Immature natural killer cell (primary cell): ENCODE results near the gene COLQ. TPM values are rescaled to one million over a fixed set of nuclear protein-coding genes. Genes with fewer than 3 reads are reported as not detected.
"Not testable (repeated sequence)": the region's sequence is repeated elsewhere in the genome, so short reads cannot be mapped to it uniquely, and the experiment has no call there.

ENCODE experiments used
- DNase-seq, 3 donors: peaks; one replicate each; pipeline ENCODE4 v3.0.0; 2022; ENCODE audit warnings: mixed read lengths in 1 of 3
- H3K27ac Mint-ChIP-seq, 6 donors: one replicate each; pipeline ENCODE4 v1.8.0; 2020; ENCODE audit warnings: mixed read lengths in 6 of 6, mild to moderate bottlenecking in 5 of 6, inconsistent platforms in 4 of 6, moderate library complexity in 3 of 6
- H3K27me3 Mint-ChIP-seq, 3 donors: one replicate each; pipeline ENCODE4 v1.8.0; 2020 to 2021; ENCODE audit warnings: low read depth in 3 of 3, mild to moderate bottlenecking in 3 of 3, mixed read lengths in 3 of 3, moderate library complexity in 3 of 3, inconsistent platforms in 1 of 3
- H3K36me3 Mint-ChIP-seq, 3 donors: one replicate each; pipeline ENCODE4 v1.8.0; 2020; ENCODE audit warnings: mixed read lengths in 3 of 3, inconsistent platforms in 2 of 3, mild to moderate bottlenecking in 2 of 3
- H3K4me1 Mint-ChIP-seq, 2 donors: one replicate each; pipeline ENCODE4 v1.8.0; 2020; ENCODE audit warnings: inconsistent platforms in 2 of 2, mild to moderate bottlenecking in 2 of 2, mixed read lengths in 2 of 2, moderate library complexity in 1 of 2
- H3K4me3 Mint-ChIP-seq, 5 donors: one replicate each; pipeline ENCODE4 v1.8.0; 2020; ENCODE audit warnings: mild to moderate bottlenecking in 5 of 5, mixed read lengths in 5 of 5, inconsistent platforms in 3 of 5, moderate library complexity in 3 of 5
- H3K9me3 Mint-ChIP-seq, 6 donors: one replicate each; pipeline ENCODE4 v1.8.0; 2020; ENCODE audit warnings: mild to moderate bottlenecking in 6 of 6, mixed read lengths in 6 of 6, inconsistent platforms in 4 of 6, moderate library complexity in 3 of 6
- polyA plus RNA-seq, 3 donors: library from polyadenylated mRNA; unstranded; fragments of 300-500 nt; fragmentation: Illumina TruSeq; gene quantifications; one replicate each; pipeline ENCODE4 v1.2.3, GENCODE V29; 2021

The COLQ gene
- polyA plus RNA-seq, 3 donors from 2014 or later = 13.3 to 27.8 (median 18.8) TPM

GRCh38 chr3:15535732-15536131 is 14.2 kb upstream of the COLQ start:
- DNase-seq = peak in 2 of 3 donors; percentile 13 to 22

GRCh38 chr3:15532614-15533013 is 11.1 kb upstream of the COLQ start:
- H3K27me3 Mint-ChIP-seq, H3K4me3 Mint-ChIP-seq, H3K36me3 Mint-ChIP-seq, H3K9me3 Mint-ChIP-seq, DNase-seq: not testable (repeated sequence)
- peak overlapping the region in 2 of 6 donors; percentile 25 for H3K27ac Mint-ChIP-seq
- H3K4me1 Mint-ChIP-seq = peaks cover 64 to 75% of the 10 kb centered on the region in 2 donors

More at GRCh38 chr3:15535732-15536131, 14.2 kb upstream of the COLQ start:
- H3K27me3 Mint-ChIP-seq = no peaks in the 10 kb centered on the region
- H3K36me3 Mint-ChIP-seq = peaks cover 0 to 4% (median 0%) of the 10 kb centered on the region in 3 donors
- H3K27ac Mint-ChIP-seq = peak overlapping the region; percentile 77 to 93 (median 92)
- H3K9me3 Mint-ChIP-seq = no peaks in the 10 kb centered on the region
- peak overlapping the region; percentile 72 to 95 (median 87) for H3K4me3 Mint-ChIP-seq
- peaks cover 57 to 67% of the 10 kb centered on the region in 2 donors for H3K4me1 Mint-ChIP-seq

GRCh38 chr3:15531346-15531745 is 9.8 kb upstream of the COLQ start:
- no peak for DNase-seq
- no peaks in the 10 kb centered on the region for H3K27me3 Mint-ChIP-seq
- H3K4me3 Mint-ChIP-seq = no peak overlapping the region
- peaks cover 58 to 68% of the 10 kb centered on the region in 2 donors for H3K4me1 Mint-ChIP-seq
- peaks cover 0 to 4% (median 0%) of the 10 kb centered on the region in 3 donors for H3K36me3 Mint-ChIP-seq
- H3K27ac Mint-ChIP-seq = peak overlapping the region in 5 of 6 donors; percentile 57 to 73 (median 70)
- H3K9me3 Mint-ChIP-seq = no peaks in the 10 kb centered on the region

GRCh38 chr3:15528854-15529537 is 7.5 kb upstream of the COLQ start:
- Mint-ChIP-seq H3K4me3 (peak overlapping the region; percentile 24 to 74 (median 61)), H3K27ac (peak overlapping the region; percentile 55 to 85 (median 72)), H3K4me1 (peaks cover 46 to 58% of the 10 kb centered on the region in 2 donors), H3K9me3 (no peaks in the 10 kb centered on the region), H3K27me3 (peaks cover 0 to 2% (median 0%) of the 10 kb centered on the region in 3 donors), H3K36me3 (peaks cover 0 to 4% (median 0%) of the 10 kb centered on the region in 3 donors)
- peak; percentile 15 to 21 (median 17) for DNase-seq

- Mint-ChIP-seq H3K4me3 (peak overlapping the region in 1 of 5 donors; percentile 27), H3K27ac (peak overlapping the region in 4 of 6 donors; percentile 37 to 69 (median 62)), H3K4me1 (peaks cover 59 to 71% of the 10 kb centered on the region in 2 donors), H3K27me3 (peaks cover 0 to 3% (median 2%) of the 10 kb centered on the region in 3 donors), H3K36me3 (peaks cover 0 to 4% (median 0%) of the 10 kb centered on the region in 3 donors), H3K9me3 (no peaks in the 10 kb centered on the region)
- no peak for DNase-seq
These were observed 5.5 kb upstream of the COLQ start for GRCh38 chr3:15527031-15527459.

- Mint-ChIP-seq H3K4me1 (peaks cover 67 to 72% of the 10 kb centered on the region in 2 donors), H3K27me3 (peaks cover 0 to 3% (median 2%) of the 10 kb centered on the region in 3 donors), H3K36me3 (peaks cover 0 to 4% (median 0%) of the 10 kb centered on the region in 3 donors), H3K9me3 (no peaks in the 10 kb centered on the region), H3K27ac (peak overlapping the region in 1 of 6 donors; percentile 73), H3K4me3 (no peak overlapping the region)
- DNase-seq = no peak
These were observed 4.3 kb upstream of the COLQ start for GRCh38 chr3:15525790-15526189.

GRCh38 chr3:15523660-15524417 is 2.3 kb upstream of the COLQ start:
- no peaks in the 10 kb centered on the region for H3K36me3 Mint-ChIP-seq
- H3K4me1 Mint-ChIP-seq = peaks cover 67 to 72% of the 10 kb centered on the region in 2 donors
- no peaks in the 10 kb centered on the region for H3K9me3 Mint-ChIP-seq
- peak overlapping the region in 1 of 5 donors; percentile 3 for H3K4me3 Mint-ChIP-seq
- peak overlapping the region in 4 of 6 donors; percentile 23 to 40 (median 33) for H3K27ac Mint-ChIP-seq
- H3K27me3 Mint-ChIP-seq = peaks cover 0 to 3% (median 2%) of the 10 kb centered on the region in 3 donors
- DNase-seq = no peak

GRCh38 chr3:15522016-15522415 is 510 bp upstream of the COLQ start:
- DNase-seq = no peak
- Mint-ChIP-seq H3K9me3 (no peaks in the 10 kb centered on the region), H3K27ac (peak overlapping the region; percentile 73 to 95 (median 90)), H3K4me3 (peak overlapping the region; percentile 90 to 98 (median 93)), H3K36me3 (no peaks in the 10 kb centered on the region), H3K4me1 (peaks cover 67 to 76% of the 10 kb centered on the region in 2 donors), H3K27me3 (peaks cover 0 to 3% (median 2%) of the 10 kb centered on the region in 3 donors)

- H3K36me3 Mint-ChIP-seq = peaks cover 0 to 4% (median 0%) of the 10 kb centered on the region in 3 donors
- H3K27ac Mint-ChIP-seq = peak overlapping the region; percentile 73 to 95 (median 90)
- H3K4me1 Mint-ChIP-seq = peaks cover 66 to 81% of the 10 kb centered on the region in 2 donors
- peaks cover 0 to 3% (median 2%) of the 10 kb centered on the region in 3 donors for H3K27me3 Mint-ChIP-seq
- peak overlapping the region; percentile 90 to 98 (median 93) for H3K4me3 Mint-ChIP-seq
- no peaks in the 10 kb centered on the region for H3K9me3 Mint-ChIP-seq
- no peak for DNase-seq
These were observed 518 bp downstream of the COLQ start for GRCh38 chr3:15520804-15521572.

- Mint-ChIP-seq H3K36me3 (peaks cover 0 to 4% (median 0%) of the 10 kb centered on the region in 3 donors), H3K4me3 (peak overlapping the region; percentile 90 to 98 (median 93)), H3K9me3 (no peaks in the 10 kb centered on the region), H3K27me3 (peaks cover 0 to 3% (median 0%) of the 10 kb centered on the region in 3 donors), H3K4me1 (peaks cover 61 to 83% of the 10 kb centered on the region in 2 donors), H3K27ac (peak overlapping the region; percentile 73 to 95 (median 90))
- peak; percentile 61 to 72 (median 61) for DNase-seq
These were observed 1.3 kb downstream of the COLQ start for GRCh38 chr3:15520185-15520584.

GRCh38 chr3:15519096-15519495 is 2.4 kb downstream of the COLQ start:
- DNase-seq = no peak
- Mint-ChIP-seq H3K27me3 (peaks cover 0 to 3% (median 0%) of the 10 kb centered on the region in 3 donors), H3K36me3 (peaks cover 0 to 4% (median 0%) of the 10 kb centered on the region in 3 donors), H3K4me3 (peak overlapping the region; percentile 90 to 98 (median 93)), H3K27ac (peak overlapping the region; percentile 73 to 95 (median 90)), H3K4me1 (peaks cover 67 to 84% of the 10 kb centered on the region in 2 donors), H3K9me3 (no peaks in the 10 kb centered on the region)

- Mint-ChIP-seq H3K27me3 (no peaks in the 10 kb centered on the region), H3K4me1 (peaks cover 66 to 80% of the 10 kb centered on the region in 2 donors), H3K4me3 (peak overlapping the region in 1 of 5 donors; percentile 25), H3K9me3 (peaks cover 0 to 2% (median 0%) of the 10 kb centered on the region in 6 donors), H3K27ac (peak overlapping the region in 1 of 6 donors; percentile 81), H3K36me3 (peaks cover 0 to 4% (median 3%) of the 10 kb centered on the region in 3 donors)
- no peak for DNase-seq
These were observed 6.7 kb downstream of the COLQ start for GRCh38 chr3:15514663-15515340.
